OCI-LY1 (cell line): Measurements from ENCODE around the gene ZNF503.

Experiments used
- CTCF ChIP-seq: fragments of 200-600 bp; sonication (generic), shearing (Covaris generic); IDR thresholded peaks from 2 replicates; pipeline ENCODE4 v1.5.1; 2017; ENCODE audit warnings: mild to moderate bottlenecking, antibody characterized with exemption, low read length, moderate library complexity, mixed read lengths
- EZH2 ChIP-seq: fragments of 200-600 bp; sonication (generic), shearing (Covaris generic); IDR thresholded peaks from 2 replicates; pipeline ENCODE4 v1.8.0; 2017; ENCODE audit warnings: borderline replicate concordance, mixed run types, mild to moderate bottlenecking, antibody characterized with exemption, low read length, moderate library complexity, mixed read lengths

- TF ChIP-seq CTCF (no peak), EZH2 (no peak)
Observed at GRCh38 chr10:75379212-75379724, 22.3 kb downstream of the ZNF503 start.
